K562 (cell line): ENCODE measurements around the gene UBE2H. TPM values are rescaled to one million over a fixed set of nuclear protein-coding genes. Genes with fewer than 3 reads are reported as not detected.

ENCODE experiments used
- ADNP ChIP-seq: fragments of 200-800 bp; sonication (Bioruptor generic); IDR thresholded peaks from 2 replicates; pipeline ENCODE4 v1.6.1; 2016; ENCODE audit warnings: missing genetic modification characterization, missing compliant biosample characterization
- BRD9 ChIP-seq: fragments of 450-650 bp; IDR thresholded peaks from 2 replicates; pipeline ENCODE4 v1.6.1; 2018; ENCODE audit warnings: low read depth; ENCODE audit not compliant: partially characterized antibody
- E2F5 ChIP-seq: sonication (generic); formaldehyde crosslinking; IDR thresholded peaks from 2 replicates; pipeline ENCODE4 v1.8.0; 2022; ENCODE audit warnings: mild to moderate bottlenecking, missing genetic modification reagents
- ETS1 ChIP-seq: conservative IDR thresholded peaks from 2 replicates; pipeline ENCODE4 v1.6.1; 2011; ENCODE audit warnings: low read depth, mild to moderate bottlenecking, low read length; ENCODE audit not compliant: control insufficient read depth
- FOXO4 ChIP-seq: fragments of 450-650 bp; formaldehyde crosslinking; IDR thresholded peaks from 2 replicates; pipeline ENCODE4 v1.4.0; 2020; ENCODE audit warnings: mild to moderate bottlenecking, moderate library complexity
- HES1 ChIP-seq: fragments of 450-650 bp; IDR thresholded peaks from 2 replicates; pipeline ENCODE4 v1.6.1; 2016; ENCODE audit warnings: low read depth, mild to moderate bottlenecking, moderate library complexity
- LEF1 ChIP-seq: fragments of 450-650 bp; IDR thresholded peaks from 2 replicates; pipeline ENCODE4 v1.6.1; 2016; ENCODE audit warnings: mild to moderate bottlenecking
- MCM2 ChIP-seq: fragments of 450-650 bp; IDR thresholded peaks from 2 replicates; pipeline ENCODE4 v1.6.1; 2017; ENCODE audit warnings: low read depth, mild to moderate bottlenecking
- NR2F6 ChIP-seq: fragments of 450-650 bp; formaldehyde crosslinking; IDR thresholded peaks from 2 replicates; pipeline ENCODE4 v1.4.0; 2020; ENCODE audit warnings: mild to moderate bottlenecking
- PRMT5 ChIP-seq: sonication (generic); formaldehyde crosslinking; IDR thresholded peaks from 2 replicates; pipeline ENCODE4 v1.5.0; 2020; ENCODE audit warnings: missing genetic modification reagents
- RAD51 ChIP-seq: fragments of 450-650 bp; IDR thresholded peaks from 2 replicates; pipeline ENCODE4 v1.7.1; 2016; ENCODE audit warnings: low read depth, mild to moderate bottlenecking, borderline replicate concordance
- TAL1 ChIP-seq: fragments of 450-650 bp; IDR thresholded peaks from 2 replicates; pipeline ENCODE4 v1.6.1; 2016; ENCODE audit warnings: mild to moderate bottlenecking
- UBTF ChIP-seq, 2 experiments: IDR thresholded peaks; 2 replicates each; pipeline ENCODE4 v1.6.1; 2012; ENCODE audit warnings: improper control_type of control experiment in 2 of 2, low read depth in 2 of 2, low read length in 2 of 2, borderline replicate concordance in 1 of 2
- ZFPM2 ChIP-seq: fragments of 250-450 bp; sonication (Bioruptor Pico); IDR thresholded peaks from 2 replicates; pipeline ENCODE4 v1.5.1; 2022; ENCODE audit warnings: mild to moderate bottlenecking
- ZNF121 ChIP-seq: sonication (generic); formaldehyde crosslinking; conservative IDR thresholded peaks from 2 replicates; pipeline ENCODE4 v1.8.0; 2022; ENCODE audit warnings: missing genetic modification reagents
- ZNF311 ChIP-seq: fragments of 250-450 bp; sonication (Bioruptor Pico); IDR thresholded peaks from 2 replicates; pipeline ENCODE4 v1.4.0; 2020; ENCODE audit warnings: mild to moderate bottlenecking, moderate library complexity
- ZNF561 ChIP-seq: fragments of 450-650 bp; formaldehyde crosslinking; conservative IDR thresholded peaks from 2 replicates; pipeline ENCODE4 v1.4.0; 2020; ENCODE audit warnings: mild to moderate bottlenecking, moderate library complexity
- ZNF655 ChIP-seq: fragments of 250-450 bp; sonication (Bioruptor Pico); IDR thresholded peaks from 2 replicates; pipeline ENCODE4 v1.5.0; 2021
- ZNF699 ChIP-seq: fragments of 250-450 bp; sonication (Bioruptor Pico); IDR thresholded peaks from 2 replicates; pipeline ENCODE4 v1.8.0; 2021; ENCODE audit warnings: mild to moderate bottlenecking, moderate library complexity; ENCODE audit not compliant: insufficient replicate concordance
- polyA plus RNA-seq, 8 experiments: library from polyadenylated mRNA; depleted of rRNA in 4 of 8; stranded (reverse) in 5 of 8; unstranded in 3 of 8; fragments of >200 nt; fragmentation: Nextera tagmentation in 2 of 8; fragmentation: Illumina TruSeq in 1 of 8; extraction: Ambion mirVana in 2 of 8; extraction: Trizol in 1 of 8; gene quantifications; 2 replicates each; pipeline versions ENCODE4 v1.2.1 to v1.2.3, GENCODE V29; 2011 to 2014; ENCODE audit warnings: inconsistent platforms in 1 of 8, missing spikeins in 1 of 8
- total RNA-seq, 7 experiments: library from RNA; depleted of rRNA in 6 of 7; stranded (reverse); fragments of >200 nt in 6 of 7; fragmentation: Illumina TruSeq in 2 of 7; extraction: Trizol in 2 of 7; gene quantifications; 2 replicates each; pipeline versions ENCODE4 v1.2.1 to v1.2.3, GENCODE V29; 2011 to 2021; ENCODE audit warnings: low replicate concordance in 1 of 7

The UBE2H gene
- total and polyA plus RNA-seq, 9 of the 15 experiments (the other 6 are each of a cell fraction or from before 2014, with no cell fraction given), result 6.3 to 33.0 (median 13.3) TPM

GRCh38 chr7:129877146-129877792 is 75.5 kb downstream of the UBE2H start (continued):
- TF ChIP-seq HES1 (no peak), E2F5 (CRISPR knock-in tag) (no peak), UBTF (IDR thresholded peaks at IDR 0.05; ENCODE audit: borderline replicate concordance in 1 of 2, low read depth in 2 of 2, low read length in 2 of 2) (no peak), ADNP (tag) (no peak), LEF1 (no peak), BRD9 (no peak), FOXO4 (CRISPR knock-in tag) (no peak), ZNF655 (CRISPR knock-in tag) (no peak), ZNF699 (no peak), ZNF121 (CRISPR knock-in tag) (no peak), ZNF311 (CRISPR knock-in tag) (no peak), ETS1 (no peak), ZNF561 (CRISPR knock-in tag) (no peak), NR2F6 (no peak), PRMT5 (no peak), TAL1 (no peak), RAD51 (no peak), ZFPM2 (no peak), MCM2 (no peak)
